GM10248 (cell line): Measurements from ENCODE around the gene TMC1.

ENCODE experiments used
- CTCF ChIA-PET: fragments of 300-600 bp; sonication (Branson Sonifier 250); formaldehyde crosslinking; extraction: SDS; loops from one replicate; lab custom pipeline; 2021; ENCODE audit warnings: antibody characterized with exemption; lab: Yijun Ruan, JAX
- POLR2A ChIA-PET: fragments of 350-650 bp; sonication (Branson Sonifier 250); formaldehyde crosslinking; extraction: SDS; loops from one replicate; lab custom pipeline; 2020; ENCODE audit warnings: antibody characterized with exemption; lab: Yijun Ruan, JAX
- DNase-seq: peaks from one replicate; pipeline ENCODE4 v3.0.0; 2012; ENCODE audit errors: extremely low spot score
- TF ChIP-seq, protein P1 (sequence below): IDR thresholded peaks from 2 replicates; pipeline ENCODE4 v1.5.1; 2012; ENCODE audit warnings: mild to moderate bottlenecking, low read depth; ENCODE audit errors: extremely low read depth, missing control alignments, control extremely low read depth

TMC1 gene

DNA sequence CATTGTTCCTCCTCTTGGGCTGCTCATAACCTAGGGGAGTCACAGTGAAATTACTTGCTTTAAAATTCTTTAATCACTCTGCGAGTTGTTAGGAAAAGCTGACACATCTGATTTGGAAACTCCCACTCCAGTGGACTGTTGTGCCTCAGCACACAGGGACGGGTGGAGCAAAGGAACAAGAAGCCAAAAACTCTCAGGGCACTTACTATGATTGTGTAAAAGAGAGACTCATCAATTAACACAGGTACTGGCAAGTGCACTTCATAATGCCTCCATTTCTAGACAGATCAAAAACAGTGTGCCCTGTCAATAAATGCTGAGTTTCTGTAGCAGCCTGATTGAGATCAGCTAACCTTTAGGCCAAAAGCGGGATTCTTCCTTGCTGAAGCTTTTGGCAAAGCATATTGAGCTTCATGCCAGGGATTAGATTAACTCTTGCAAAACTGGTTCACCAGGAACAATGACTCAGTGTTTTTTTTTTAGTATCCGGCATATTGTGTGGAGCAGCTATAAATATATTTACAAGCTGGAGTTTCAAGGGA is 55.9 kb downstream of the TMC1 start:
- TF ChIP-seq, protein P1, sequence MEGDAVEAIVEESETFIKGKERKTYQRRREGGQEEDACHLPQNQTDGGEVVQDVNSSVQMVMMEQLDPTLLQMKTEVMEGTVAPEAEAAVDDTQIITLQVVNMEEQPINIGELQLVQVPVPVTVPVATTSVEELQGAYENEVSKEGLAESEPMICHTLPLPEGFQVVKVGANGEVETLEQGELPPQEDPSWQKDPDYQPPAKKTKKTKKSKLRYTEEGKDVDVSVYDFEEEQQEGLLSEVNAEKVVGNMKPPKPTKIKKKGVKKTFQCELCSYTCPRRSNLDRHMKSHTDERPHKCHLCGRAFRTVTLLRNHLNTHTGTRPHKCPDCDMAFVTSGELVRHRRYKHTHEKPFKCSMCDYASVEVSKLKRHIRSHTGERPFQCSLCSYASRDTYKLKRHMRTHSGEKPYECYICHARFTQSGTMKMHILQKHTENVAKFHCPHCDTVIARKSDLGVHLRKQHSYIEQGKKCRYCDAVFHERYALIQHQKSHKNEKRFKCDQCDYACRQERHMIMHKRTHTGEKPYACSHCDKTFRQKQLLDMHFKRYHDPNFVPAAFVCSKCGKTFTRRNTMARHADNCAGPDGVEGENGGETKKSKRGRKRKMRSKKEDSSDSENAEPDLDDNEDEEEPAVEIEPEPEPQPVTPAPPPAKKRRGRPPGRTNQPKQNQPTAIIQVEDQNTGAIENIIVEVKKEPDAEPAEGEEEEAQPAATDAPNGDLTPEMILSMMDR = no peak
- ChIA-PET POLR2A (no interaction called here), CTCF (interaction anchor here (1.0 to 7.3 kb wide), 5 partner anchors 8 to 539 kb away, joined by 3 to 64 read pairs (median 8); no protein-coding TSS in a partner anchor)
- no peak for DNase-seq

DNA sequence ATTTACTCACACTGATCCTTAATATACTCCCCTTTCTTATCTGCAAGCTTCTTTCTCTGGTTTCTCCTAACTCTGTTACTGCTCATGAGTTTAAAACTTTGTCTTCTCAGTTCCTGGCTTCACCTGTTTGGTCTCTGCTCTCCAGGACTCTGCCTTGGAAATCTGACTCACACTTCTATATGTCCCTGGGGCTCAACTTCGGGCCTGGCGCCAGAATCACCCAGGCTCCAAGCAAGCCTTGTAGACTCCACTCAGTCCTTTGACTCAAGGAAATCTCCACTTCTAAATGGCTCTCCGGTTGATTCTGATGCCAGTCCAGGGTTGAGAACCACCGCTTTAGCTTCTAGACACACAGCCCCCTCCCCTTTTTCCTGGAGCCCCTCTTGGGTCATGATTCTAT is 57.8 kb downstream of the TMC1 start:
- TF ChIP-seq, protein P1 = no peak
- ChIA-PET CTCF (interaction anchor here (1.4 to 7.3 kb wide), 2 partner anchors 12 to 33 kb away, joined by 3 to 64 read pairs; no protein-coding TSS in a partner anchor), POLR2A (no interaction called here)
- no peak for DNase-seq

DNA sequence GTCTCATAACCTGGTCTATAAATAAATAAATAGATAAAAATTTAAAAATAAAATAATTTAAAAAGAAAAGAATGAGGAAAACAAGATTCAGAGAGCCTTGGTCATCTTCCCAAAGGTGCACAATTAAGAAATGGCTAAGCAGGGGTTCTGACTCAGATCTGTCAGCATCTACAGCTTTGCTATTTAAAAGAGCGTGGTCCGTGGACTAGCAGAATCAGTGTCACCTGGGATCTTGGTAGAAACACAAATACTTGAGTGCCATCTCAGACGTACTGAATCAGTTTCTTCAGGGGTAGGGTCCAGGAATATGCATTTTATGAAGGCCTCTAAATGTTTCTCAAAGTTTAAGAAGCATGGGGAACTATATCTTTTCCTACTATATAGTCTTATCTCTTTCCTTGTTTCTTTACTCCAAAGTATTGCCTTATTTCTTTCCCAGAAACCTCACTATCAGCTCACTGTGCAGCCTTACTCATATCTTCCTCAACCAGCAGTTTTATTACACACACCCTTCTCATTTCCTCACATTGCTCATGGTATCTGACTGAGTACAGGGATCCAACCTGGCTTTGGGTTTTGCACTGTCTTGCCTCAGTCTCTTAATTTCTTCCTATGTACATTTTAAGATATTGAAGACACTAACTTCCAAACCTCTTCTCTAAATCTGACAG is 58.6 kb downstream of the TMC1 start:
- ChIA-PET CTCF (interaction anchor here (2.8 to 7.3 kb wide), 2 partner anchors 11 kb away, joined by 7 to 64 read pairs; no protein-coding TSS in a partner anchor), POLR2A (no interaction called here)
- no peak for DNase-seq
- TF ChIP-seq, protein P1 = no peak

DNA sequence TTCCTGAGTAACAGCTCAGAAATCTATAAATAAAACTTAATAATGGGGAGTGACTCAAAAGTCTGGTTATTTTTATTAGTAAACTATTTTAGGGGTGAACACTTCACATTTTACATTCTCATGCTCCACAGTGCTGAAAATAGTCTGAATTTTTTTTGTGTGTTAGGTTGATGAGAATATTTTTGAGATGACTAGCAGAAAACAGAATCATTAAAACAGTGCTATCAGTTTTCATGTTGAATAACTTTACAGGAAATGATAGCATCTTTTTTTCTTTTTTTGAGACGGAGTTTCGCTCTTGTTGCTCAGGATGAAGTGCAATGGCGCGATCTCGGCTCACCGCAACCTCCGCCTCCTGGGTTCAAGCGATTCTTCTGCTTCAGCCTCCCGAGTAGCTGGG is 60.3 kb downstream of the TMC1 start:
- POLR2A ChIA-PET = no interaction called here
- no peak for DNase-seq
- TF ChIP-seq, protein P1 = no peak
- CTCF ChIA-PET = interaction anchor here (0.8 to 3.8 kb wide), 4 partner anchors 10 to 42 kb away, joined by 3 to 20 read pairs (median 6); no protein-coding TSS in a partner anchor

GRCh38 chr9:72583370-72583769 is 62.0 kb downstream of the TMC1 start:
- POLR2A ChIA-PET = no interaction called here
- DNase-seq = no peak
- CTCF ChIA-PET = interaction anchor here (1.2 to 3.8 kb wide), 3 partner anchors 8 to 312 kb away, joined by 3 to 20 read pairs (median 4); no protein-coding TSS in a partner anchor
- TF ChIP-seq, protein P1 = no peak

DNA sequence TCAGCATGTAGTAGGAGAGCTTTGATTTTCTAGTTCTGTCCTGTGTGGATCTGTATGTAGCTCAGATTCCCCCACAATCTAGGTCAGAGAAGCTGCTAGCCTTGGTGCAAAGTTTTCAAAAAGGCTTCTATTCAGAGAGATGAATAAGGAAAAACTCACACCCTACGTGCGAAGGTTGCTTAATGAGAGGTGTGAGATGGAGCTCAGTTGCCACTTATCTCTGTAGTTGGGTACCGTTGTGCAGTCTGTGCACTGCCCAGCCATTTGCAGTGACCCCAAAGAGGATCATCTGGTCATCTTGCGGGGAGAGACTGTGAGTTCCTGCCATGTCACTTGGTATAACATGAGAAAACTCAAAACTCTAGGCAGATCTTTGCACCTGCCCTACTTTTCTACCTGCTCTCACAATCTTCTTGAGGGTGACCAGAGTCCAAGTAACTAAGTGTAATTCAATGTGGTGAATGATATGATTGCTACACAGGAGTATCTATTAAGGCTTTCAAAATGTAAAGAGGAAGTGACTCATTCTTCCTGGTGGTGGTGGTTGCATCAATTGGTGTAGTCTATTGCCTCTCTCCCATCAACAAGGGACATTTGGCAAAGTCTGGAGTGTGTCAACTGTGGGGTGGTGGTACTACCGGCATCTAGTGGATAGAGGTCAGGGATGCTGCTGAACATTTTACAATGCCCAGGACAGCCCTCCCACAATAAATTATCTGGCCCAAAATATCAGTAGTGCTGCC is 65.2 kb downstream of the TMC1 start:
- TF ChIP-seq, protein P1 = no peak
- ChIA-PET CTCF (interaction anchor here (0.7 to 2.6 kb wide), 7 partner anchors 9 to 305 kb away, joined by 3 to 9 read pairs (median 3); no protein-coding TSS in a partner anchor), POLR2A (no interaction called here)
- no peak for DNase-seq
